Subcutaneous abdominal adipose tissue (tissue), 5 donors: Measurements from ENCODE around the gene PUDP.

ENCODE experiments used
- H3K27ac ChIP-seq: one replicate; pipeline ENCODE4 v1.7.0; 2013; ENCODE audit warnings: low read depth, mild to moderate bottlenecking, inconsistent platforms, low read length, moderate library complexity
- H3K27me3 ChIP-seq, 5 donors: one replicate each; pipeline ENCODE4 v1.7.0; 2013; ENCODE audit warnings: low read length in 5 of 5, inconsistent platforms in 1 of 5; ENCODE audit not compliant: control insufficient read depth in 5 of 5, insufficient read depth in 4 of 5
- H3K36me3 ChIP-seq, 5 donors: one replicate each; pipeline ENCODE4 v1.7.0; 2013; ENCODE audit warnings: low read length in 5 of 5; ENCODE audit not compliant: control insufficient read depth in 5 of 5, insufficient read depth in 5 of 5
- H3K4me1 ChIP-seq, 5 donors: one replicate each; pipeline ENCODE4 v1.7.0; 2013; ENCODE audit warnings: low read length in 5 of 5, mild to moderate bottlenecking in 3 of 5, moderate library complexity in 1 of 5; ENCODE audit not compliant: control insufficient read depth in 5 of 5, insufficient read depth in 5 of 5
- H3K4me3 ChIP-seq, 5 donors: one replicate each; pipeline ENCODE4 v1.7.0; 2013; ENCODE audit warnings: low read length in 5 of 5, low read depth in 1 of 5
- H3K9ac ChIP-seq, 5 donors: one replicate each; pipeline ENCODE4 v1.7.0; 2013; ENCODE audit warnings: low read length in 5 of 5, mild to moderate bottlenecking in 4 of 5, moderate library complexity in 3 of 5
- H3K9me3 ChIP-seq, 5 donors: one replicate each; pipeline ENCODE4 v1.7.0; 2013; ENCODE audit warnings: low read length in 5 of 5; ENCODE audit not compliant: control insufficient read depth in 5 of 5
- donor health status: healthy.
- donor health status: healthy.
- donor health status: healthy.
- donor health status: healthy.
- donor health status: healthy.

Gene PUDP

DNA sequence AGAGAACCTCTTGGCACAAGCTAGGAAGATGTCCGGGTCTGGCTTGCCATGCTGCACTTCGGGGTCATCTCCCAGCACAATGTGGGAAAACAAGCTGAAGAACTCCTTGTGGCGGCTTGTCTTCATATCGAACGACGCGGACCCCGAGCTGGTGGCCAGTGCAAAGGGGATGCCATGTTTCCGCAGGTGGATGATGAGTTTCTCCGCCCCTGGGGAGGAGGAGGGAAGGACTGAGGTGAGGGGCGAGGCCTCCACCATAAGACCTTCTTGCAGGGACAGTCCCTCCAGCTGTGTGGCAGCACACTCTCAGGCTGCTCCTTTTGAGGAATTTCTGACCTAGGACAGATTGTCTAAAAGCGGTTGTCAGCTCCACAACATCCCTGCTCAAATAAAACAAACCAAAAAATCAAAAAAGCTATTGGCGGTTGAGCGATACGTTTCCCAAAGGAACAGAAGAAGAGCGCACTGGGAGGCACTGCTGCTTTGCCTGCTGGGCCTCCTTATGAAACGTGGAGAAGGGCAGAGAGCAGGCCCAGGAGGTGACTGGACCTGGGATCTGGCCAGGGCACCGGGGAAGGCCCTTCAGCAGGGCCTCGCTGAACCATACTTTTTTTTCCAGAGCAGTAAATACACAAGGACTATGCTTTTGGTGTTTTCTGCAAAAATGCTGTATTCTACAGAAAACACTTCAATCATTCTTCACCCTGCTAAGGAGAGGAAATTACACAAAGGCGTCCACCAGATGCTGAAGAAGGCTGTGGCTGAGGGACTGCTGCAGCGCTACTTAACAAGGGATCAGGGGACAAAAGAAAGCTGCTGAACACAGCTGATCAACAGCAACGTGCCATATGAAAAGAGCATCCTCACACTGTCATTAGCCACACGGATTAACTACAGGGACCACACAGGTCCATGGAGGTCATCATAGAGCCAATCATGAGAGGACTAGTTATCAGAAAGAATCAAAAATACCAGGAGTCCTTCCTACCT lies 70.4 kb downstream of the PUDP start:
- no peak overlapping the region for H3K4me3 ChIP-seq
- no peaks in the 10 kb centered on the region for H3K9me3 ChIP-seq
- peaks cover 0 to 3% (median 0%) of the 10 kb centered on the region in 5 donors for H3K4me1 ChIP-seq
- no peaks in the 10 kb centered on the region for H3K27me3 ChIP-seq
- no peak overlapping the region for H3K27ac ChIP-seq
- H3K36me3 ChIP-seq, result peaks cover 0 to 28% (median 12%) of the 10 kb centered on the region in 5 donors
- H3K9ac ChIP-seq, result no peak overlapping the region

DNA sequence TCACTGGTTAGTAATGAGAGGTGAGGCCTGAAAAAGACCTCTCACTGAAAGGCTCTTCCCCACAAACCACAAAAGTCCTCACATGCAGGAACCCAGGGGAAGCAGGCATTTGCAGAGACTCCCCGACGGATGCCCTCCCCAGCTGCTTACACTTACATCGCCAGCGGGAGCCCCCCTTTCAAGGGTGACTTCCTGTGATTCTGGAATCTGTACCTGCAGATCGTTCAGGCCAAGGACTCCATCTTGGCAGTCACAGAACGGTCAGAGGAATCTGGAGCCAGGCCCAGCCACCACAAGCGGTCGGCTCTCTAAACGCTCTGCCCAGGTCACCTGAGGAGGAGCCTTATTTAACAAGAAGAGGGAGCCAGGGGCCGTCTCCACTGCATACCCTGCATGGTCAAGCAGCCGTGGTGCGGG lies 71.7 kb downstream of the PUDP start:
- no peak overlapping the region for H3K27ac ChIP-seq
- no peak overlapping the region for H3K4me3 ChIP-seq
- no peaks in the 10 kb centered on the region for H3K4me1 ChIP-seq
- peaks cover 0 to 26% (median 12%) of the 10 kb centered on the region in 5 donors for H3K36me3 ChIP-seq
- no peaks in the 10 kb centered on the region for H3K27me3 ChIP-seq
- no peaks in the 10 kb centered on the region for H3K9me3 ChIP-seq
- no peak overlapping the region for H3K9ac ChIP-seq

DNA sequence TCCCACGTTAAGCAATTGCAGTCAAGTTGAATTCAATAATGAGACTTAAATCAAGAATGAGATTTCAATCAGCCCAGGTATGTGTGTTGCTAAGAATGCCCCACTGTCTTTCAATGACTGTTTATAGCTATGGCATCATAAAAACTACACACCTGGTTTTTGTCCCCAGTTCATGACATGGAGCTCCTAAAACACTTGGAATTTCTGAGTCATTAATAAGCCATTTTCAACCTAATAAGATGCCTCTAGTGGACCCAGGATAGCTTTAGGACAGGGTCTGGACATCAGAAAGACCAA lies 73.1 kb downstream of the PUDP start:
- Histone ChIP-seq H3K4me1 (no peaks in the 10 kb centered on the region), H3K4me3 (no peak overlapping the region), H3K27me3 (no peaks in the 10 kb centered on the region), H3K9me3 (no peaks in the 10 kb centered on the region), H3K9ac (no peak overlapping the region), H3K36me3 (peaks cover 0 to 26% (median 12%) of the 10 kb centered on the region in 5 donors), H3K27ac (no peak overlapping the region)

DNA sequence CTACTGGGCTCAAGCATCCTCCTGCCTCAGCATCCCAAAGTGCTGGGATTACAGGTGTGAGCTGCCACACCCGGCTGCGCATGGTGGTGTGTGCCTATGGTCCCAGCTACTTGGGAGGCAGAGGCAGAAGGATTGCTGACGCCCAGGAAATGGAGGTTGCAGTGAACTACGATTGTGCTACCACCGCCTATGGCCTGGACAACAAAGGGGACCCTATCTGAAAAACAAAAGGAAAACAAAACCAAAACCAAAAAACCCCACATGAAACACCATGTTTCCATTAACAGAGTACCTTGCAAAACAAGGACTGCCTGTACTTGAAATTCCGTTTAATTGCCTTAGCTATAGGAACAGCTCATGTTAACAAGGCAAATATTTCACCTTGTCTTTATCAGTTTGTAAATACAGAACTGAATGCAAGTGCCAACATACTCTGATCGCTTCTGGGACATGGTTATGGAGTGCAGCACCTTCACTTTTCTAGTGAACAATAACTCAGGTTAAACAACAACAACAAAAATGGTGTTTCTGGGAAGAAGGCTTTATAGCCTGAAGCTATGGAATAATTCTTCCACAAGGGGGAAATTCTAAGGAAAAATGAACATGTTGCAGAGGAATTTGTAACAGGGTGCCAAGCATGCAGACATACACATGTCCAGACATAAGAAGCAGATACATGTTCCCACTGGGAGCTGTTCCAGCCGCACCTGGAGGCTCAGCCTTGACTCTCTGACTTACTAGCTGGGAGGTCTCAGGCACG lies 73.6 kb downstream of the PUDP start:
- H3K9me3 ChIP-seq, result no peaks in the 10 kb centered on the region
- H3K36me3 ChIP-seq, result peaks cover 0 to 26% (median 12%) of the 10 kb centered on the region in 5 donors
- H3K27me3 ChIP-seq, result no peaks in the 10 kb centered on the region
- no peak overlapping the region for H3K9ac ChIP-seq
- H3K4me1 ChIP-seq, result no peaks in the 10 kb centered on the region
- H3K27ac ChIP-seq, result no peak overlapping the region
- no peak overlapping the region for H3K4me3 ChIP-seq

- Histone ChIP-seq H3K27me3 (no peaks in the 10 kb centered on the region), H3K9me3 (no peaks in the 10 kb centered on the region), H3K27ac (no peak overlapping the region), H3K4me3 (no peak overlapping the region), H3K36me3 (peaks cover 0 to 33% (median 15%) of the 10 kb centered on the region in 5 donors), H3K9ac (no peak overlapping the region), H3K4me1 (no peaks in the 10 kb centered on the region)
Measured at GRCh38 chrX:7073336-7073735, 74.6 kb downstream of the PUDP start.

GRCh38 chrX:7072856-7073255 lies 75.1 kb downstream of the PUDP start:
- Histone ChIP-seq H3K36me3 (peaks cover 0 to 34% (median 16%) of the 10 kb centered on the region in 5 donors), H3K27me3 (no peaks in the 10 kb centered on the region), H3K9ac (no peak overlapping the region), H3K4me1 (no peaks in the 10 kb centered on the region), H3K4me3 (no peak overlapping the region), H3K9me3 (no peaks in the 10 kb centered on the region), H3K27ac (no peak overlapping the region)

DNA sequence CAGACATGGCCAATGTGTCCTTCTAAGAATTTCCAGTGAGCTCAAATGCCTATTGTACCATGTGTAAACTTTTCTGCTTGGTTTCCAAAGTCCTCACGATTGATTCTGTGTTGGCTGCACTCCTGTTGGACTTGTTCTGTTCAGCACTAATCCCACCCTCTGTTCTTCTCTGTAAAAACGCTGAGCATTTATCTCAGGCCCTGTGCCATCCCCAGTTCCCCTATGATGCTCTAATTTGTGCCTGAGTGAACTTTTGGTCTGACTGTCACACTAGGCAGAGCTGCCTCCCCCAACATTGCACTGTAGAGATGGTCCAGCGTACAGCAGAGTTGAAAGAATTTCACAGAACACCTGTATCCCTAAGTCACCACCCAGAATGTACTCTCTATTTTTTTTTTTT lies 76.6 kb downstream of the PUDP start:
- Histone ChIP-seq H3K27ac (no peak overlapping the region), H3K27me3 (no peaks in the 10 kb centered on the region), H3K36me3 (peaks cover 0 to 29% (median 13%) of the 10 kb centered on the region in 5 donors), H3K9me3 (no peaks in the 10 kb centered on the region), H3K4me1 (no peaks in the 10 kb centered on the region), H3K9ac (no peak overlapping the region), H3K4me3 (no peak overlapping the region)

- Histone ChIP-seq H3K4me3 (no peak overlapping the region), H3K36me3 (peaks cover 0 to 19% (median 7%) of the 10 kb centered on the region in 5 donors), H3K4me1 (no peaks in the 10 kb centered on the region), H3K9me3 (no peaks in the 10 kb centered on the region), H3K9ac (no peak overlapping the region), H3K27me3 (no peaks in the 10 kb centered on the region), H3K27ac (no peak overlapping the region)
Measured at GRCh38 chrX:7069556-7069955, 78.4 kb downstream of the PUDP start.

- Histone ChIP-seq H3K4me1 (no peaks in the 10 kb centered on the region), H3K27ac (no peak overlapping the region), H3K27me3 (no peaks in the 10 kb centered on the region), H3K9ac (no peak overlapping the region), H3K9me3 (no peaks in the 10 kb centered on the region), H3K36me3 (peaks cover 0 to 20% (median 7%) of the 10 kb centered on the region in 5 donors), H3K4me3 (no peak overlapping the region)
Measured at GRCh38 chrX:7068939-7069367, 79.0 kb downstream of the PUDP start.

- no peak overlapping the region for H3K4me3 ChIP-seq
- no peak overlapping the region for H3K9ac ChIP-seq
- no peak overlapping the region for H3K27ac ChIP-seq
- H3K4me1 ChIP-seq, result no peaks in the 10 kb centered on the region
- peaks cover 0 to 16% (median 7%) of the 10 kb centered on the region in 5 donors for H3K36me3 ChIP-seq
- H3K27me3 ChIP-seq, result no peaks in the 10 kb centered on the region
- H3K9me3 ChIP-seq, result no peaks in the 10 kb centered on the region
Measured at GRCh38 chrX:7067256-7067655, 80.7 kb downstream of the PUDP start.
